IPS-20b (cell line): ENCODE measurements around the gene TOB2.
"Not testable (repeated sequence)": the region's sequence is repeated elsewhere in the genome, so short reads cannot be mapped to it uniquely, and the experiment has no call there.

Experiments
- H3K27ac ChIP-seq: one replicate; pipeline ENCODE4 v1.5.1; 2013; ENCODE audit warnings: low read length
- H3K27me3 ChIP-seq: 2 replicates; pipeline ENCODE4 v1.6.1; 2013; ENCODE audit warnings: mild to moderate bottlenecking, low read length, inconsistent platforms; ENCODE audit not compliant: insufficient read depth
- H3K36me3 ChIP-seq: 2 replicates; pipeline ENCODE4 v1.6.1; 2013; ENCODE audit warnings: low read depth, mild to moderate bottlenecking, inconsistent platforms, low read length, moderate library complexity; ENCODE audit not compliant: insufficient read depth
- H3K4me1 ChIP-seq: 2 replicates; pipeline ENCODE4 v1.6.1; 2013; ENCODE audit warnings: mild to moderate bottlenecking, control low read depth, inconsistent platforms, low read length, moderate library complexity; ENCODE audit not compliant: insufficient read depth
- H3K4me3 ChIP-seq: 2 replicates; pipeline ENCODE4 v1.5.1; 2013; ENCODE audit warnings: mild to moderate bottlenecking, low read length, inconsistent platforms
- H3K9ac ChIP-seq: 2 replicates; pipeline ENCODE4 v1.6.1; 2013; ENCODE audit warnings: low read depth, mild to moderate bottlenecking, inconsistent platforms, low read length, moderate library complexity
- H3K9me3 ChIP-seq: 2 replicates; pipeline ENCODE4 v1.6.1; 2013; ENCODE audit warnings: mild to moderate bottlenecking, low read depth, low read length, inconsistent platforms; ENCODE audit not compliant: insufficient read depth

Gene TOB2

DNA sequence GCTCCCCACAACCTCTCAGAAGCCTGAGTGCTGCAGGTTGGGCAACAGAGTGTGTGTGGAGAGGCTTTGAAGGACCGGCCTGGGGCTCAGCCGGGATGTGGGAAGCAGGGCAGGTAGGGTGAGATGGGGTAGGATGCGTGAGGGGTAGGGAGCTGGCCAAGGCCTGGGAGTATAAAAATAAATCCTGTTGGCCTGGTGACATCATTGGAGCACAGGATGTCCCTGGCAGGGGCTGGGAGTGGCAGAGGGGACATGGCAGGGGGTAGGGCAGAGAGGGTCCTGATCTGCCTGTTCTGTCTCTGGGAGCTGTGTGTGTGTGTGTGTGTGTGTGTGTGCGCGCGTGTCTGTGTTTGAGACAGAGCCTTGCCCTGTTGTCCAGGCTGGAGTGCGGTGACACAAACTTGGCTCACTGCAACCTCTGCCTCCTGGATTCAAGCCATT, 36.3 kb downstream of the TOB2 start:
- Histone ChIP-seq H3K9me3 (no peaks in the 10 kb centered on the region), H3K27ac (no peak overlapping the region), H3K36me3 (no peaks in the 10 kb centered on the region), H3K9ac (no peak overlapping the region; the same call in 1 of the 2 replicates), H3K27me3 (no peaks in the 10 kb centered on the region), H3K4me3 (no peak overlapping the region), H3K4me1 (peaks cover 14% of the 10 kb centered on the region)

DNA sequence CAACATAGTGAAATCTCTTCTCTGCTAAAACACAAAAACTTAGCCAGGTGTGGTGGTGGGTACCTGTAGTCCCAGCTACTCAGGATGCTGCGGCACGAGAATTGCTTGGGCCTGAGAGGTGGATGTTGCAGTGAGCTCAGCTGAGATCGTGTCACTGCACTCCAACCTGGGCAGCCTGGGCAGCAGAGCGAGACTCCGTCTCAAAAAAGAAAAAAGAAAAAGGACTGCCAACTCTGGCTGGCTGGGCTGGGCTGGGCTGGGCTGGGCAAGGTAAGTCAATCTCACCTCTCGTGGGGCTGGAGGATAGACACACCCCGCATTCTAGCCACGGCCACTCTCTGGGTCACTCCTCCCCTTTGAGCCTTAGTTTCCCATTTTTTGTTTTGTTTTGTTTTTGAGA, 37.9 kb downstream of the TOB2 start:
- no peaks in the 10 kb centered on the region for H3K9me3 ChIP-seq
- H3K4me3 ChIP-seq, result no peak overlapping the region

DNA sequence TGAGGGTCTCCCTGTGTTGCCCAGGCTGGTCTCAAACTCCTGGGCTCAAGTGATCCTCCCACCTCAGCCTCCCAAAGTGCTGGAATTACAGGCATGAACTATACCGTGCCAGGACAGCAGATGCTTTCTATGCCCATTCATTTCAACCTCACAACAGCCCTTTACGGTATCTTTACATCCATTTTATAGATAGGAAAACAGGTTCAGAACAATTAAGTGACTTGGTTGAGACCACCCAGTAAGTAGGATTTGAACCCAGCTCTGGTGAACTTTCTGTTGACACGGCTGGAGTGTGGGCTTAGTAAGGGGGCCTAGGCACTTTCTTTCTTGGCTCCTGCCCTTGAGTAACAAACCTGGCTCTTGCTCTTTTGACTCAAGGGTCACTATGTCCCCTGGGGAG, 39.2 kb downstream of the TOB2 start:
- Histone ChIP-seq H3K9me3 (no peaks in the 10 kb centered on the region), H3K4me1 (peaks cover 7% of the 10 kb centered on the region), H3K27ac (no peak overlapping the region), H3K9ac (no peak overlapping the region), H3K36me3 (no peaks in the 10 kb centered on the region), H3K4me3 (no peak overlapping the region), H3K27me3 (no peaks in the 10 kb centered on the region)

More for the DNA sequence above, 37.9 kb downstream of the TOB2 start:
- no peak overlapping the region for H3K9ac ChIP-seq
- H3K27ac ChIP-seq, result no peak overlapping the region
- H3K36me3 ChIP-seq, result no peaks in the 10 kb centered on the region
- peaks cover 10% of the 10 kb centered on the region for H3K4me1 ChIP-seq
- H3K27me3 ChIP-seq, result no peaks in the 10 kb centered on the region

DNA sequence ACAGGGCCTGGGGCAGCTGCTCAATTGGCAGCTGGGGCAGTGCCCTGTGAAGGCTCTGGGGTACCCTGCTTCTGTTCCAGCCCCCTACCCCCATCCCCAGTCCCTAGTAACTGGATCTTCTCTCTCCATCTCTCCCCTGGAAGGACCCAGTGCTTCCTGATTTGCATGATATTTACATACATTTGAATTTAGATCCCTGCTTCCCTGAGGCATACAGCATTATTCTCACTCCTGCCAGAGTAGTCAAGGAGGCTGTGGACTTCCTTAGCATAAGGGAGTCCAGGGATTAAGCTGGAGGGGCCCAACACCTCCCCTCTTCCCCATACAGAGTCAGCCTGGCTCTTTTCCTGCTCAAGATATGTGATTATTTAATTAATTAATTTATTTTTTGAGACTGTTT, 40.2 kb downstream of the TOB2 start:
- no peak overlapping the region for H3K9ac ChIP-seq
- no peaks in the 10 kb centered on the region for H3K9me3 ChIP-seq
- no peak overlapping the region for H3K27ac ChIP-seq

DNA sequence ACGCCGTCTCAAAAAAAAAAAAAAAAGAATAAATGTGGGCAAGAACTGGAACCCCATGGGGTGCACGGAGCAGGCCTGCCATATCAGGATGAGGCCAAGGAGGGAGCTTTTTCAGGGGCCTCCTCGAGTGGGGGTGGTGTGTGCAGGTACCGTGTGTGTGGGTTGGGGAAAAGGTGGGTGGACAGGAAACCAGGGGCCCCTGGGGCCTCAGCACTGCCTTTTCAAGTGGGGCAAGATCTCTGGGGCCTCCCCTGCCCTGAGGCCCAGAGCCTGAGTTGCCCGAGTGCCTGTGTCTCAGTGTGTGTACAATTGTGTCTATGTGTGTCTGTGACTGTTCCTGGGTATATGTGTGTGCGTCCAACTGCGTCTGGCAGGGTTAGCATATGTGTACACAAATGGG, 41.0 kb downstream of the TOB2 start:
- H3K9me3 ChIP-seq, result no peaks in the 10 kb centered on the region
- no peaks in the 10 kb centered on the region for H3K36me3 ChIP-seq
- no peaks in the 10 kb centered on the region for H3K4me1 ChIP-seq
- no peak overlapping the region for H3K9ac ChIP-seq
- no peak overlapping the region for H3K4me3 ChIP-seq
- no peaks in the 10 kb centered on the region for H3K27me3 ChIP-seq
- no peak overlapping the region for H3K27ac ChIP-seq

More for the DNA sequence above, 40.2 kb downstream of the TOB2 start:
- H3K4me1 ChIP-seq, result peaks cover 3% of the 10 kb centered on the region; the same call in 1 of the 2 replicates
- H3K4me3 ChIP-seq, result no peak overlapping the region
- no peaks in the 10 kb centered on the region for H3K27me3 ChIP-seq
- no peaks in the 10 kb centered on the region for H3K36me3 ChIP-seq

DNA sequence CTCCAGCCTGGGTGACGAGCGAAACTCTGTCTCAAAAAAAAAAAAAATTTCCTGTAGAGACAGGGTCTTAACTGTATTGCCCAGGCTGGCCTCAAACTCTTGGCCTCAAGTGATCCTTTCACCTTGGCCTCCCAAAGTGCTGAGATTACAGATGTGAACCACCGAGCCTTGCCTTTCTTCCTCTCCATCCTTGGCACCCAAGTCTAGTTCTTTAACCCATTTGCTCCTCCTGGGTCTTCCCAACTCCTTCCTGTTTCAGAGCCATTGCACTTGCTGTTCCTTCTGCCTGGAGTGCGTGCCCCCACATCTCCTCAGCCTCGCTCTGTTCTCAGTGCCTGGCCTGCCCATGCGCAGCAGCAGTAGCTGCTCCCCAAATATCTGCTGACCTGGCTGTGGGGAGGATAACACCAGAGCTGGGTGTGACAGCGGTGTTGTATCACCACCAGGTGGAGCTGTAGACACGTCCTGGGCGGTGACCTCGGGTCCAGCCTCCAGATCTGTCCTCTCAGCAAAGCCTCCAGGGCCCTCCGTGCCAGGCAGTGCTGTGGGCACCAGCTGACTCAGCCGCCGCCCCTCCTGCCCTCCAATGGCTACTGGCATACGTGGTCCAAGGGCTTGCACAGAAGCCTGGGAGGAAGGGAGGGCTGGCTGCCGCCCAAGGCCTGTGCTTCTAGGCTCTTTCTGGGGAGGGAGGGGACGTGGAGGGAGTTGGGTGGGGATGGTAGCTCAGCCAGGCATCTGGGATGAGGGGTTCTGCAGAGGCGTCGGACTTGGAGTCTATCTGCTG, 42.9 kb downstream of the TOB2 start:
- Histone ChIP-seq H3K9me3 (no peaks in the 10 kb centered on the region), H3K9ac (no peak overlapping the region), H3K27ac (no peak overlapping the region), H3K4me3 (no peak overlapping the region), H3K36me3 (no peaks in the 10 kb centered on the region), H3K4me1 (no peaks in the 10 kb centered on the region), H3K27me3 (no peaks in the 10 kb centered on the region)

DNA sequence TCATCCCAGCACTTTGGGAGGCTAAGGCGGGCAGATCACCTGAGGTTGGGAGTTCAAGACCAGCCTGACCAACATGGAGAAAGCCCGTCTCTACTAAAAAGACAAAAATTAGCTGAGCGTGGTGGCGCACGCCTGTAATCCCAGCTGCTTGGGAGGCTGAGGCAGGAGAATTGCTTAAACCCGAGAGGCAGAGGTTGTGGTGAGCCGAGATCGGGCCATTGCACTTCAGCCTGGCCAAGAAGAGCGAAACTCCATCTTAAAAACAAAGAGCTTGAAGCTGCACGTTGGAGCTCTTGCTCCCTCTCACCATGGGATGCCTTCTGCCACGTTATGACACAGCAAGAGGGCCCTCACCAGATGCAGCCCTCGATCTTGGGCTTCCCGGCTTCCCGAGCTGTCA, 43.8 kb downstream of the TOB2 start:
- H3K27ac ChIP-seq, H3K36me3 ChIP-seq, H3K27me3 ChIP-seq: not testable (repeated sequence)

DNA sequence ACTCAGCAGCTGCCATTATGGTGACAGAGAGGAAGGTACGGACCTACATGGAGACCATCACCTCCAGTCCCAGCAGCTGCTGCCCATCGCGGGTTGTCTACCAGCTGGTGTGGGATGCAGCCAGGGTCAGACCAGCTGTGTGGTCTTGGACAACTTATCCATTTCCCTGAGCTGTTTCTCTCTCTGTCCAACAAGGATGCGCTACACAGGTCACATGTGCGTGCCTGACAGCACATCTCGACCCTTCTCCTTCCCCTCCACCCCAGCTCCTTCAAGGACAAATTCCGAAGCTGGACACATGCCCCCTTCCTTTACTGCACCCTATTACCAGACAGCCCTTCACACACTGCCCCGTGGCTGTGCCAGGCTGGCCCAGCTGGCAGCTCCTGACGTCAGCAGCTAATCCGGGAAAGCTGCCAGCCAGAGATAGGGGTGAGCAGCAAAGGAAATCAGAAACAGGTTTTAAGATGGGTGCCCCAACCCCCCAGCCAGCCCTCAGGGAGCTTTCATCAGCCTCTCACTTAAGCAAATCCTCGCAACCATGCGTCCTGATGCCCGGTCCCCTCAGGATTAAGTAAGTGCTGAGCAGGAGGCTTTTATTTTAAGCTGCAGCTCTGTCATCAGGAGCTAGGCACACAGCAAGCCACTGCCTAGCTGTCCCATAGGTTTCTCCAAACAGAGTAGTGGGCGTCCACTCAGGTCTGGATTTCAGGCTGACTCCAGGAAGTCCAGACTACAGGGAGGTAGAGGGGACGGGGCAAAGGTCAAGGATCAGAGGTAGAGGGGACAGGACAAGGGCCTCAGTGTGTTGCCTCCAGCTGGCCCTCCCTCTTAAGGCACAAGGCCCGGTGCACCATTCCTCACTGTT, 44.6 kb downstream of the TOB2 start:
- no peak overlapping the region for H3K9ac ChIP-seq
- no peaks in the 10 kb centered on the region for H3K27me3 ChIP-seq
- H3K36me3 ChIP-seq, result no peaks in the 10 kb centered on the region
- H3K27ac ChIP-seq, result no peak overlapping the region
- no peaks in the 10 kb centered on the region for H3K9me3 ChIP-seq
- no peak overlapping the region for H3K4me3 ChIP-seq
- H3K4me1 ChIP-seq, result no peaks in the 10 kb centered on the region

More for the DNA sequence above, 43.8 kb downstream of the TOB2 start:
- H3K4me3 ChIP-seq, H3K9me3 ChIP-seq, H3K4me1 ChIP-seq, H3K9ac ChIP-seq: not testable (repeated sequence)

DNA sequence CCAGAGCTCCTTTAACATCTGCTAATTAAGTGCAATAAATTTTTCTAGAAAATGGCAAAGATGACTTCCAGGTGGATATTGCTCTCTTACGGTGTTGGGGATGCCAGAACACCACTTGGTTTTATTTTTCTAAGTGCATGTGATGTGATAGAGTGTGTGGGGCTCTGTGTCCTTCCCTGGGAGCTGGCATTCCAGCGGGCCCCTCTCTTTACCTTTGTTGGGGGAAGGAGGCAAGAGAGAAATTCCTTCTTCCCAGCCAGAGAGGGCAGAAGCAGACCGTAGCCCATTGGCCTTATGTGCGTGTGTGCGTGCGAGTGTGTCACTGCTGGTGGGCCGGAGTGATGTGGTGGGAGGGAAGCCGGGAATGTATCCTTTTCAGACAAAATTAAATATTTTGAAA, 47.7 kb downstream of the TOB2 start:
- Histone ChIP-seq H3K27me3 (no peaks in the 10 kb centered on the region), H3K36me3 (peaks cover 26% of the 10 kb centered on the region), H3K9me3 (no peaks in the 10 kb centered on the region), H3K27ac (no peak overlapping the region), H3K9ac (no peak overlapping the region), H3K4me3 (no peak overlapping the region), H3K4me1 (no peaks in the 10 kb centered on the region)

DNA sequence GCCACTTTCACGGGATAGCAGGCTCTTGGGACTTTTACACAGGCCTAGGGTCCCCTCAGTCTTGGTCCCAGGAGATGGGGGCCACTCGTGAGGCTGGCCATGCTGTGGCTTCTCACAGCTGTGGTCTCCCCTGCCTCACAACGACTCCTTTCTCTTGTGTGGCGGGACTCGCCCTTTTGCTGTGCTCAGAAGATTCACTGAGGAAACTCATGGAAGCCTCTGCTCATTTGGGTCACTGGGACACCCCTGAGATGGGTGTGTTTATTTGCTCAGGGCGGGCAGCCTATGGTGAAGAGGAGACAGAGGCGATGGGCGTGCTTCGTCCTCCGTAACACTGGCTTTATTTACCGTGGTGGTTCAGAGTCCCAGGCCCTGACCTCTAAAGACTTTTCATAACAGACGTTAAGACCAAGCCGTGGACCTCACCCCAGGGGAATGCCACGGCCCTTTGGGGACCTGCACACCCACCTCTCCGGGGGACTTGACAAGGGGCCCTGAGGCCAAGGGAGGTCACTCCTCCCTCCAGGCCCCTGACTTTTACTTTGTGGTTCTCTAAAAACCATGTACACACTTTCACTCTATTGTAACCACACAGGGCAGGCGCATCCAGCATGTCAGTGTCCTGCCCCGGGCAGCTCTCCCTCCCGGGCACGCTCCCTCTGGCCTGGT, 49.3 kb downstream of the TOB2 start:
- Histone ChIP-seq H3K36me3 (peaks cover 27% of the 10 kb centered on the region), H3K9ac (no peak overlapping the region), H3K27me3 (no peaks in the 10 kb centered on the region), H3K27ac (no peak overlapping the region), H3K4me3 (no peak overlapping the region), H3K4me1 (no peaks in the 10 kb centered on the region), H3K9me3 (no peaks in the 10 kb centered on the region)

DNA sequence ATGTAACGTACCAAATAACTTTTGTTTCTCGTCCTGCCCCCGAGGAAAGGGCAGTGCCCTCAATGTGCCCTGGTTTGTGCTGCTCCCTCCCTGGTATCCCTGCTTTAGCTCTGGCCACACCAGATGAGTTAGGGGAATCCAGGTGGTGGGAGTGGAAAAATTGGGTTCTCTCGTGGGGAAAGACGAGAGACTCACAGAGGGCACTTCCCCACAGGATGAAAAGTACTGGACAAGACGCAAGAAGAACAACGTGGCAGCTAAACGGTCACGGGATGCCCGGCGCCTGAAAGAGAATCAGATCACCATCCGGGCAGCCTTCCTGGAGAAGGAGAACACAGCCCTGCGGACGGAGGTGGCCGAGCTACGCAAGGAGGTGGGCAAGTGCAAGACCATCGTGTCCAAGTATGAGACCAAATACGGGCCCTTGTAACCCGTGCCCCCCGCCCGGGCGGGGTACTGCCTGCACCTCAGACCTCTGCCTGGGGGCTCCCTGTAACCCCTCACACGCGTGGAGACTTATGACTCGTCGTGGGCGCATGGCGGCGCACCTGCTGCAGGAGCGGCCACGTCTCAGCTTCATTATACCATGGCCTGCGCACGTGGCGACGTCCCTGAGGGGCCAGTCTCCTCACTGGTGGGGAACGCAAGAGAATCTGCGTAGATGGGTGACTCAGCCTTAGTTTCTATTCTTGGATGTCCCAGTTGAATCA, 50.9 kb downstream of the TOB2 start:
- Histone ChIP-seq H3K27me3 (no peaks in the 10 kb centered on the region), H3K4me3 (no peak overlapping the region), H3K9ac (no peak overlapping the region), H3K27ac (no peak overlapping the region), H3K36me3 (peaks cover 29% of the 10 kb centered on the region), H3K4me1 (no peaks in the 10 kb centered on the region), H3K9me3 (no peaks in the 10 kb centered on the region)
